GM19023 (cell line): ENCODE results near the gene SAPCD1.
"Not testable (repeated sequence)": the region's sequence is repeated elsewhere in the genome, so short reads cannot be mapped to it uniquely, and the experiment has no call there.

Experiments used
- ATAC-seq: cut with Tn5 transposase; IDR thresholded peaks from one replicate; pipeline ENCODE4 v1.9.1; 2021; ENCODE audit warnings: mild to moderate bottlenecking, moderate library complexity; ENCODE audit not compliant: unreplicated experiment

SAPCD1 gene

DNA sequence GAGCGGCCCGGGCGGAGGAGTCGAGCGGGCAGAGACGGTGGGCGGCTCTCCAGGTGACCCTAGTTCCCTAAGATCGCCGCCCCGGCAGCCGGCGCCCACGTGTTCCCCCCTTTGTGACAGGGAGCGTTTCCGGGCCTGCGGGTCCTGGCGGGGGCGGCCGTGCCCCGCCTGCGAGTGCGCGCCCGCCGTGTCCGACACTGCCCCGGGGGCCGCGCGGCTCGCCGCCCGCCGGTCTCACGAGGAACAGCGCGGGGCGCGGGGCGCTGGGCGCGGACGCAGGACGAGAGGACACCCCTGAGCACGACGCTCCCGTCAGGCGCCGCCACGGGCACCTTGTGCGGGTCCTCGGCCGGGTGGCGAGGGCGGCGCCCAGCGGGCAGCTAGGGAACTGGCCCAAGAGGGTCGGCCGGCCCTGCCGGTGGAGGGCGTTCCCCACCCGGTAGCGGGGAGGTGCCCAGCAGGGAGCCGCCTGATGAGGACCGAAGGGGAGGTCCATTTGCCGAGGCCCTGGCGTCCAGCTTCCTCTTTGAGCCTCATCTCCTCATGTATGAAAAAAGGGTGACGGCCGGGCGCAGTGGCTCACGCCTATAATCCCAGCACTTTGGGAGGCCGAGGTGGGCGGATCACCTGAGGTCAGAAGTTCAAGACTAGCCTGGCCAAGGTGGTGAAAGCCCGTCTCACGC lies 33.3 kb downstream of the SAPCD1 start, which contains the start of gene VARS1:
VARS1 (minus strand) TSS at position 137 of the 683 bp plus-strand sequence. CDS start 535 bp downstream, outside the sequence.
- peak; percentile 72 for ATAC-seq

- ATAC-seq: no peak
Measured at GRCh38 chr6:31796993-31797385, 34.5 kb downstream of the SAPCD1 start.

DNA sequence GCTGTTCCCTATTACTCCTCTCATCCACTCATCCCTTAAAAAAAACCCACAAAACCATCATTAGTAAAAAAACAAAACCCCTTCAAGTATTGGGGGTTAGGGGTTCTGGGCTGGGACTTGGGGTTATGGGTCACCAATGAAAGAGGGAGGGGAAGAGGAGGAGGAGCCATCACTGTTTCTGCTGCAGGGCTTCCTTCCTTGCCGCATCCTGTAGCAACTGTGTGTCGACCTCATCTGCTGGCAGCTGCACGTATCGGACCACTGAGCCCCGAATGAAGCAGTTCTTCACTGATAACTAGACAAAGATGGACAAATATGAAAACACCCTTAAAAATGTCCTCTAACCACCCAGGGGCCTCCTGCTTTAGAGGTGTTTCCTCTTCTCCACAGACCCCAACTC lies 35.1 kb downstream of the SAPCD1 start:
- ATAC-seq: no peak

GRCh38 chr6:31799781-31800180 lies 37.3 kb downstream of the SAPCD1 start:
- no peak for ATAC-seq

DNA sequence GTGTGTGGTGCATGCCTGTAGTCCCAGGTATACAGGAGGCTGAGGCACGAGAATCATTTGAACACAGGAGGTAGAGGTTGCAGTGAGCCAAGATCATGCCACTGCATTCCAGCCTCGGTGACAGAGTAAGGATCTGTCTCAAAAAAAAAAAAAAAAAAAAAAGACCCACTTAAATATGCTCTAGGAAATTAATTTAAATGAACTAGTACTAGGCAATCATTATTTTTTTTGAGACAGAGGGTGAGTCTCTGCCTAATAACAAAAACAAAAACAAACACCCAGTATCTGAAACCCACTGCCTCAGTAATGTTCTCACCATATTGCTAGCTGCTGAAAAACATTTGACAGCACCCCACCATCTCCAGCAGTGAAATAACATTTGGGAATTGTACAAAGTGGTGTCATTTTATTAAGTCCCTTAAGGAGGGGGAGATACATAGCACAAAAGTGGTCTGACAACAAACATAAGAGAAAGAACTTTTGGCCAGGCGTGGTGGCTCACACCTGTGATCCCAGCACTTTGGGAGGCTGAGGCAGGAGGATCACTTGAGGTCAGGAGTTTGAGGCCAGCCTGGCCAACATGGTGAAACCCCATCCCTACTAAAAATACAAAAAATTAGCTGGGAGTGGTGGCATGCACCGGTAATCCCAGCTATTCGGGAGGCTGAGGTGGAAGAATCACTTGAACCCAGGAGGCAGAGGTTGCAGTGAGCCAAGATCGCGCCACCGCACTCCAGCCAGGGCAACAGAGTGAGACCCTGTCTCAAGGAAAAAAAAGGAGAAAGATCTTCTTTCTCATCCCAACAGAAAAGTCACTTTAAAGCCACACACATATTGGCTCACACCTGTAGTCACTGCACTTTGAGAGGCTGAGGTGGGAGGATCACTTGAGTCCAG lies 38.8 kb downstream of the SAPCD1 start:
- ATAC-seq: not testable (repeated sequence)

DNA sequence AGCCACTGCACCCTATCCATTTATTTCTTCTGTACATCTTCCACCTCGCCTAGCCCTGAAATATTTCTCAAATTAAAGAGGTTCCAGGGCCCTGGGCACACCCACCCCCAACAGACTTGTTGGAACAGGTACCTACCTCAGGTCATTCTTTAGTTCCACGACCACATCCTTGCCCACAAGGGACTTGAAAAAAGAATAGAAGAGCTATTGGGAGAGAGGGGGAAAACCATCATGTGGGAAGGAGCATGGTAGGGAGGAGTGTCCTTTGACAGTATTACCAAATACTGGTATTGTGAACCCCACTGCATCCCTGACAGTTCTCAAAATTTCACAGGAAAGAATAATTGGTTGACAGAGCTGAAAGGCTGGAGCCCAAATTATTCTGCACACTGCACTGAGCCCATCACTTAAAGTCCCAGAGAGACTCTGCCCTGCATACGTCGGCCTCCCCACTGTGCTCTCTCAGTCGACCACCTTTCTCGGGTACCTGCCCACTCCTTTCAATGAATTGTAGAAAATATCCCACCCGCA lies 43.5 kb downstream of the SAPCD1 start:
- ATAC-seq: no peak

DNA sequence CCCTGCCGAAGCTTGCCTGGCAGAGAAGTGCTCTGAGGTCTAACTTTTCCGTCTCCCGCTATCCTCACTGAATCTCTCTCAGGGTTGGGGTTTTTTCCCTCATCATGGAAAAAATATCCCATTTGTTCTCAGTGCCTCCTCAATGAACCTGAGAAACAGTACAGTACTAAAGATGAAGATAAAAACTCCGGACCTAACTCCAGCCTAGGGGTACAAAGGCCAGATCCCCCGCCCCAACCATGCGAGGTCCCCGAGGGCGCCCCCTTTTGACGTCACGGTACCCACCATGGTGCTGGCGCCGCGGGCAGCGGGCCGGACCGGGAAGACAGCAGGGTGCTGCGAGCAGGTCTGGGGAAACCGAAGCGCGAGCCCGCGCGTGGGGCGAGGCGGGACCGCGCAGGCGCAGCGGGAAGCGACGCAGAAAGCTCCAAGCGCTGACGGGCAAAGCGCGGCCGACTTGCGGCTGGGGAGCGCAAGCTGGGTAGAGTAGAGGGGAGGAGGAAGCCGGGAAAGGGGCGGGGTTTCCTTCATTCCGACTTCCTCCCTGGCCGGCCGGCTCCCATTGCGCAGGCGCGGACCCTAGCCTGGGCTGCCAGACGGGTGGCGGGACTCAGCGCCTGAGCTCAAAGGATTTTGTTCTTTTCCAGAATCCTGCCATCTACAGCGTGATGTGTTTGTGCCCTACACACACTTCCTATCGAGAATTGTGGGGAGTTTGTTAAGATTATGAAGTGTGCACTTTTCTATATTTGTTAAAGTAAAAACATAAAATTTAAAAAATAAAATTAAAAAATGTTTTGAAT lies 44.2 kb downstream of the SAPCD1 start, which contains the start of gene LSM2:
LSM2 (minus strand) TSS at position 497 of the 803 bp plus-strand sequence; CDS start at position 288, 209 bp downstream.
- peak; percentile 87 for ATAC-seq

GRCh38 chr6:31808599-31808998 lies 46.1 kb downstream of the SAPCD1 start:
- ATAC-seq: not testable (repeated sequence)

GRCh38 chr6:31811645-31812044 lies 49.2 kb downstream of the SAPCD1 start:
- no peak for ATAC-seq

DNA sequence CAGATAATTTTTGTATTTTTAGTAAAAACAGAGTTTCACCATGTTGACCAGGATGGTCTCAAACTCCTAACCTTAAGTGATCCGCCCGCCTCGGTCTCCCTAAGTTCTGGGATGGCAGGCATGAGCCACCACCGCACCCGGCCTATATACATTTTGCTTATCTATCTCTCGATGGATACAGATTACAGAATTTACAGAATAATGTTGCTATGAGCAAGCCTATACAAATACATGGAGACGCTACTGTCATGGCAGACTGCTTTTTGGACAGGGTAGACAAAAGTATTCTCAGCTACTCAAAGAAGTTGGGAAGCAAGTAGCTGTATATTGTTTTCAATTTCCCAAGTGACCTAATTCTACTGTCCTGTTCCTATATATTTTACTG lies 51.0 kb downstream of the SAPCD1 start:
- no peak for ATAC-seq
